Measurements from ENCODE around the gene ADAM22.
"Not testable (repeated sequence)": the region's sequence is repeated elsewhere in the genome, so short reads cannot be mapped to it uniquely, and the experiment has no call there.

ADAM22 gene

GRCh38 chr7:87933953-87934698 is at the start of gene ADAM22:
TSS of gene ADAM22 (plus strand) at chr7:87934251. CDS start at chr7:87934466, 215 bp downstream.
- peak; percentile 61 to 67 for DNase-seq (ENCODE audit: low read depth in 2 of 2)

GRCh38 chr7:87885018-87885417 is 49.0 kb upstream of the ADAM22 start:
- DNase-seq (ENCODE audit: low read depth in 2 of 2), result no peak

- no peak for DNase-seq (ENCODE audit: low read depth in 2 of 2)
These were observed 47.2 kb upstream of the ADAM22 start for GRCh38 chr7:87886875-87887274.

DNA sequence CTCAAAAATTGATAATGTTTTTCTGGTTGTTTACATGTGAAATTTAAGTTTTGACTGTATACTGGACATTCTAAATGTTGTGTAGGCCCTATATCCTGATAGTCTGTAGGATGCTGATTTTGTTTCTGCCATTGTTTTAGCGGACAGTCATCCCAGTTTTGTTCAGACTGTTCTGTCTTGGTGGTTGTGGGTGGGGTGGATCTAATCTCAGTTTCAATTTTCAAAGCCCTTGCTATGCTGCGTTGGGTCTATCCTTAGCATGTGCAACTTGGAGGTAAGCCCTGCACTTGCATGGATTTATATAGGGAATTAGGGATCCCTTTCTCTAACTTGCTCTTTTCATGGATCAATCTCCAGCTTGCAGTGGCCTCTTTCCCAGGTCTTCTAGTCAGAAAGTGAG is 38.7 kb upstream of the ADAM22 start:
- no peak for DNase-seq (ENCODE audit: low read depth in 2 of 2)

DNA sequence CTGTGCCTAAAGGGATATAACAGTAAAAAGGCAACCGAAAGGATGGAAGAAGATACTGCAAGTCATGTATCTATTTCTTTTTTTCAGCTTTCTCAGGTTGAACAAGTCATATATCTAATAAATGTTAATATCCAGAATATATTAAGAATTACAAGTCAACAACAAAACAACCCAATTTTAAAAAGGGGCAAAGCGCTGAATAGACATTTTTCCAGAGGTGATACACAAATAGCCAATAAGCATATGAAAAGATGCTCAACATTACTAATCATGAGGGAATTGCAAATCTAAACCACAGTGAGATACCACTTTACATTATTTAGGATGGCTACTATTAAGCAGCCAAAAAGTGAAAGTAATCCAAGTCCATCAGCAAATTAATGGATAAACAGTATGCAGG is 34.8 kb upstream of the ADAM22 start:
- no peak for DNase-seq (ENCODE audit: low read depth in 2 of 2)

DNA sequence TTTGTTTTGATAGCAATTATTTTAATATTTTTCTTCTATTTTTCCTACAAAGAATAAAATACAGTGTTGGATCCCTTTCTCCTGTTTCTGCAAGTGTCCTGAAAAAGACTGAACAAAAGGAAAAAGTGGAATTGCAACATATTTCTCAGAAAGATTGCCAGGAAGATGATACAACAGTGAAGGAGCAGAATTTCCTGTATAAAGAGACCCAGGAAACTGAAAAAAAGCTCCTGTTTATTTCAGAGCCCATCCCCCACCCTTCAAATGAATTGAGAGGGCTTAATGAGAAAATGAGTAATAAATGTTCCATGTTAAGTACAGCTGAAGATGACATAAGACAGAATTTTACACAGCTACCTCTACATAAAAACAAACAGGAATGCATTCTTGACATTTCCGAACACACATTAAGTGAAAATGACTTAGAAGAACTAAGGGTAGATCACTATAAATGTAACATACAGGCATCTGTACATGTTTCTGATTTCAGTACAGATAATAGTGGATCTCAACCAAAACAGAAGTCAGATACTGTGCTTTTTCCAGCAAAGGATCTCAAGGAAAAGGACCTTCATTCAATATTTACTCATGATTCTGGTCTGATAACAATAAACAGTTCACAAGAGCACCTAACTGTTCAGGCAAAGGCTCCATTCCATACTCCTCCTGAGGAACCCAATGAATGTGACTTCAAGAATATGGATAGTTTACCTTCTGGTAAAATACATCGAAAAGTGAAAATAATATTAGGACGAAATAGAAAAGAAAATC is 26.7 kb upstream of the ADAM22 start:
- not testable (repeated sequence) for DNase-seq (ENCODE audit: low read depth in 2 of 2)

GRCh38 chr7:87908814-87909213 is 25.2 kb upstream of the ADAM22 start:
- DNase-seq (ENCODE audit: low read depth in 2 of 2), result not testable (repeated sequence)

DNA sequence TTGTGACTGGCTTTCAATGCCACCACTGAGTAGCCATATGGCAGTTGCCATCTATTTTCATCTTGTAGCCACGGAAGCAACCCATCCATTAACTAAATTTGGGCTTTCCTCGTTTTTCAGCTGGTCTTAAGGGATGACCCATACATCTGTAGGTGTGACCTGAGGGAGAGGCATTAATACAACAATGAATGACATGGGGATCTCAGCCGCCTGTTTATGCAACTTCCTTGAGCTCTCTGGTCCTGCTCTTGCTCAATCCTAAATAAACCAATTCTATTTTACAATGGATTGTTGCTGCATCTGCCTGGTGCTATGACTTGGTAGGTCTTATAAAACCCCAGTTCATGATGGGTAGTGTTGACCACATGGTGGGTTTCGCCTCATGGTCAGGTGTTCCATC is 21.9 kb upstream of the ADAM22 start:
- DNase-seq (ENCODE audit: low read depth in 2 of 2), result no peak

- DNase-seq (ENCODE audit: low read depth in 2 of 2), result no peak
These were observed 15.3 kb upstream of the ADAM22 start for GRCh38 chr7:87918740-87919139.

DNA sequence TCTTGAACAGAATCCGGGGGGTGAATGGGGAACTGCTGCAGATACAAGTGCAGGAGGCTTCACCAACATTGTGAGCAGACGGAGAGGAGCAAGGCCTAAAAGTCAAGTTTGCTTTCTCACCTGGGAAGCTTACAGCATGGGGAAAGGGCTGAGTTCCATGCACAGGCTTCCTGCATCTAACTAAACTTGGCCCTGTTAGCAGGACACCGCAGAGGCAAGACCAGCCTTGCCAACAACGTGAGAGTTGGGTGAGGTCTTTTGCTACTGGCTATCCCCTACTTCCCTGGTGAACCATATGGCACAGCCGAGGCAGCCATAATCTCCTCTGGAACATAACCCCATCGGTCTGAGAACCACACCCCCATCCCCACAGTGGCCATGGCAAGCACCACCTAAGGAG is 14.2 kb upstream of the ADAM22 start:
- DNase-seq (ENCODE audit: low read depth in 2 of 2), result no peak

DNA sequence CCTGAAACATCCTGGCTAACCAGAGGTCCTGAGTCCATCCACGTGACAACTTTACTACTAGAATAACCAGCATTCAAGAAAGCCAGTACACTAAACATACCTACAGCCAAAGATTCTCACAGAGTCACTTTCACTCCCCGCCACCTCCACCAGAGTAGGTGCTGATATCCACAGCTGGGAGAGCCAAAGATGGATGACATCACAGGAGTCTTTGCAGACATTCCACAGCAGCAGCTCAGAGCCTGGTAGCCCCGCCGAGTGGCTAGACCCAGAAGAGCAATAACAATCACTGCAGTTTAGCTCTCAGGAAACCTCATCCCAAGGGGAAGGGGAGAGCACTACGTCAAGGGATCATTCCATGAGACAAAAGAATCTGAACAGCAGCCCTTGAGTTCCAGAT is 13.5 kb upstream of the ADAM22 start:
- no peak for DNase-seq (ENCODE audit: low read depth in 2 of 2)

DNA sequence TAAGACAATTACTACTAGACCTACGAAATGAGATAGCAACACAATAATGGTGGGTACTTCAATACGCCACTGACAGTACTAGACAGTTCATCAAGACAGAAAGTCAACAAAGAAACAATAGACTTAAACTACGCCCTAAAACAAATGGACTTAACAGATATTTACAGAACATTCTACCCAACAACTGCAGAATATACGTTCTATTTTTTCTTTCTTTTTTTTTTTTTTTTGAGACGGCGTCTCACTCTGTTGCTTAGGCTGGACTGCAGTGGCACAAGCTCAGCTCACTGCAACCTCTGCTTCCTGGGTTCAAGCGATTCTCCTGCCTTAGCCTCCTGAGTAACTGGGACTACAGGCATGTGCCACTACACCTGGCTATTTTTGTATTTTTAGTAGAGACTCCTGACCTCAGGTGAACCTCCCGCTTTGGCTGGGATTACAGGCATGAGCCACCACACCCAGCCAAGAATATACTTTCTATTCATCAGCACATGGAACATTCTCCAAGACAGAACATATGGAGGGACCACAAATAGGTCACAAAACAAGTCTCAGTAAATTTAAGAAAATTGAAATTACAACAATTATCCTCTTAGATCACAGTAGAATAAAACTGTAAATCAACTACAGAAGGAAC is 11.2 kb upstream of the ADAM22 start:
- DNase-seq (ENCODE audit: low read depth in 2 of 2), result not testable (repeated sequence)

DNA sequence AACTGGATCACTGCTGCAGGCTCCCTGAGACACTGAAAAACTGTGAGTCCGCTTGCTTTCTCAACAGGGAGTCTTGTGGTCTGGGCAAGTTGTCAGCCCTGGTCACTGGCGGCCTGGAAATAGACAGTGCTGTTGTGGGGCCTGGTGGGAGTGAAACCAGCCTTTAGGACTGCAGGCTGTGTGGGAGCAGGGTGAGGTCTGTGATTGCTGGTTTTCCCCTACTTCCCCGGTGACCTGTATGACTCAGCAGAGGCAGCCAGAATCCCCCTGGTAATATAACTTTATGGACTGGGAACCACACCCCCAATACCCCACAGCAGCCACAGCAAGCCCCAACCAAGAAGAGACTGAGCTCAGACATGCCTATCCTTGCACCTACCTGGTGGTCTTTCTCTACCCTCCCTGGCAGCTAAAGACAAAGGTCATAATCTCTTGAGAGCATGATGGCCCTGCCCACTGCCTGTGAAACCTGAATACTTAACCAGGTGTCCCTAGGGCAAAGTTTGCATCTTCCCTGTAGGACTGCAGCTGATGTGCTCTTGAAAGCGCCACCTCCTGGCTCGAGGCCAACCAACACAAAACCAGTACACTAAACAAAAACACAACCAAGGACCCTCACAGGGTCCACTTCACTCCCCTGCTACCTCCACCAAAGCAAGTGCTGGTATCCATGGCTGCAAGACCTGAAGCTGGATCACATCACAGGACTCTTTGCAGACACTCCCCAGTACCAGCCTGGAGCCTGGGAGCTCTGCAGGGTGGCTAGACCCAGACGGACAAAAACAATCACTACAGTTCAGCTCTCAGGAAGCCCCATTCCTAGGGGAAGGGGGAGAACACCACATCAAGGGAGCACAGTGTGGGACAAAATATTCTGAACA is 7.2 kb upstream of the ADAM22 start:
- no peak for DNase-seq (ENCODE audit: low read depth in 2 of 2)

- no peak for DNase-seq (ENCODE audit: low read depth in 2 of 2)
These were observed 472 bp upstream of the ADAM22 start for GRCh38 chr7:87933605-87933952.

- no peak for DNase-seq (ENCODE audit: low read depth in 2 of 2)
These were observed 790 bp downstream of the ADAM22 start for GRCh38 chr7:87934699-87935383.

DNA sequence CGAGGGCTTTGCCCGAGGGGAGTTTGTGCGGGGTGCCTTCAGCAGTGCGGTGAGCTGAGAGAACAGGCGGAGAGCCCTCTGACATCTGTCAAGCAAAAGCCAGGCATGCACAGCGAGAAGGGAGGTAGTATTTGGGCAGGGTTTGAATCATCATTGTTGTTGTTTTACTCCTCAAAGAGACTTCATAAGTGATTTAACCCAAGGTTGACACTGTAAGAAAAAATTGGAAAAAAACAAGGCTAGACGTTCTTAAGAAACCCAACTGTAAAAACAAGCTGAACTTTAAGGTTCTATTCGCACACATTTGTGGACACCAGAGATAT is 1.3 kb downstream of the ADAM22 start:
- DNase-seq (ENCODE audit: low read depth in 2 of 2), result no peak

GRCh38 chr7:87941138-87941537 is 7.1 kb downstream of the ADAM22 start:
- DNase-seq (ENCODE audit: low read depth in 2 of 2), result no peak

DNA sequence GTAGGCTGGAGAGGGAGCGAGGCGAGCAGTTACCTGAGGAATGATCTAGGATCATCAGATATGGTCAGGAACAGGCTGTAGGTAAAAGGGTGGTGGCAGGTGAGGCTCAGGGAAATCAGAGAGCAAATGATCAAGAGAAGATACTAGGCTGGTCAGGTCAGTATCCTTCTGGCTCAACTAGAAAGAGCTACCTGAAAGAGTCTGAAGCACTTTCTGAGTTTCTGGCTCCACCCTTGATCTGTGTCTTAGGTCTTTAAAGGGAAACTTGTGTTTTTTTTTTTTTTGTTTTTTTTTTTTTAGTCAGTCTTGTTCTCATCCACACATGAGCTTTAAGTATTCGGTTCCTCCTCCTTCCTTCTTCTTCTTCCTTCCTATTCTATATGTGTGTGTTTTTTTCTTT is 10.5 kb downstream of the ADAM22 start:
- DNase-seq (ENCODE audit: low read depth in 2 of 2), result no peak

GRCh38 chr7:87945926-87946325 is 11.9 kb downstream of the ADAM22 start:
- DNase-seq (ENCODE audit: low read depth in 2 of 2), result not testable (repeated sequence)

- DNase-seq (ENCODE audit: low read depth in 2 of 2), result no peak
These were observed 14.3 kb downstream of the ADAM22 start for GRCh38 chr7:87948371-87948770.

DNA sequence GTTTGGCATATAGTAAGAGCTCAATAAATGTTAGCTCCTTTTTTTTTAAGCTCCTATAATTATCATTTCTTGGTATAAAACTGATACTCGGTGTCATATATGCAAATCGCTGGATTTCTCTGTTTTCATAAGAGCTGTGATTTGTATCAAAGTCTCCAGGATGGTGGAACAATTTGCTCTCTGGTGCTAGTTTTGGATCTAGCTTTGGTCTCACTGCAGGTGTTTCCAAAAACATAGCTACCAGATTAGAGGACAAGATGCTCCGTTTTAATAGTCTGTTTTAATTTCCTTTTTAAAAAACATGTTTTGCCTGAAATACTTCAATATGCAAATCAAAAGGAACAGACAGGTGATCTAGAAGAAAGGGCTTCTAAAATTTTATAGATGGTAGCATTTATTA is 25.3 kb downstream of the ADAM22 start:
- no peak for DNase-seq (ENCODE audit: low read depth in 2 of 2)
